ENCODE data around the gene ANKRD39. TPM values are rescaled to one million over a fixed set of nuclear protein-coding genes. Genes with fewer than 3 reads are reported as not detected.

Gene ANKRD39
- polyA plus RNA-seq, 2 donors = 11.9 to 12.2 TPM

- peaks cover 0 to 6% of the 10 kb centered on the region in 2 donors for H3K9me3 ChIP-seq (ENCODE audit: control insufficient read depth in 2 of 2, insufficient read depth in 1 of 2, low read depth in 1 of 2, low read length in 1 of 2)
- H3K4me3 ChIP-seq (ENCODE audit: low read depth in 1 of 2, low read length in 2 of 2) = no peak overlapping the region
- no peak overlapping the region for H3K27ac ChIP-seq (ENCODE audit: low read depth in 2 of 2, low read length in 1 of 2)
- peaks cover 2 to 26% of the 10 kb centered on the region in 2 donors for H3K36me3 ChIP-seq (ENCODE audit: control insufficient read depth in 2 of 2, insufficient read depth in 2 of 2, low read length in 1 of 2)
- H3K4me1 ChIP-seq (ENCODE audit: control insufficient read depth in 2 of 2, insufficient read depth in 2 of 2, low read length in 1 of 2) = peaks cover 0 to 3% of the 10 kb centered on the region in 2 donors
- H3K27me3 ChIP-seq (ENCODE audit: control insufficient read depth in 1 of 2, insufficient read depth in 2 of 2, low read length in 2 of 2) = no peaks in the 10 kb centered on the region
These were observed 52.8 kb downstream of the ANKRD39 start for GRCh38 chr2:96804986-96805385.

- WGBS, 2 donors = 92 to 93% methylated on average over 7 of the region's 7 CpGs
These were observed 55.1 kb downstream of the ANKRD39 start for GRCh38 chr2:96802721-96803120.

GRCh38 chr2:96801786-96802595 lies 55.8 kb downstream of the ANKRD39 start:
- no peak overlapping the region for H3K4me3 ChIP-seq (ENCODE audit: low read depth in 1 of 2, low read length in 2 of 2)
- WGBS, 2 donors = 75 to 83% methylated on average over 10 of the region's 10 CpGs
- peaks cover 0 to 6% of the 10 kb centered on the region in 2 donors for H3K9me3 ChIP-seq (ENCODE audit: control insufficient read depth in 2 of 2, insufficient read depth in 1 of 2, low read depth in 1 of 2, low read length in 1 of 2)
- no peak overlapping the region for H3K27ac ChIP-seq (ENCODE audit: low read depth in 2 of 2, low read length in 1 of 2)
- H3K4me1 ChIP-seq (ENCODE audit: control insufficient read depth in 2 of 2, insufficient read depth in 2 of 2, low read length in 1 of 2) = peaks cover 0 to 6% of the 10 kb centered on the region in 2 donors
- H3K27me3 ChIP-seq (ENCODE audit: control insufficient read depth in 1 of 2, insufficient read depth in 2 of 2, low read length in 2 of 2) = no peaks in the 10 kb centered on the region
- peaks cover 2 to 32% of the 10 kb centered on the region in 2 donors for H3K36me3 ChIP-seq (ENCODE audit: control insufficient read depth in 2 of 2, insufficient read depth in 2 of 2, low read length in 1 of 2)

More at GRCh38 chr2:96802721-96803120, 55.1 kb downstream of the ANKRD39 start:
- Histone ChIP-seq H3K4me3 (ENCODE audit: low read depth in 1 of 2, low read length in 2 of 2) (no peak overlapping the region), H3K27ac (ENCODE audit: low read depth in 2 of 2, low read length in 1 of 2) (no peak overlapping the region), H3K36me3 (ENCODE audit: control insufficient read depth in 2 of 2, insufficient read depth in 2 of 2, low read length in 1 of 2) (peaks cover 2 to 26% of the 10 kb centered on the region in 2 donors), H3K4me1 (ENCODE audit: control insufficient read depth in 2 of 2, insufficient read depth in 2 of 2, low read length in 1 of 2) (peaks cover 0 to 6% of the 10 kb centered on the region in 2 donors), H3K9me3 (ENCODE audit: control insufficient read depth in 2 of 2, insufficient read depth in 1 of 2, low read depth in 1 of 2, low read length in 1 of 2) (peaks cover 0 to 6% of the 10 kb centered on the region in 2 donors), H3K27me3 (ENCODE audit: control insufficient read depth in 1 of 2, insufficient read depth in 2 of 2, low read length in 2 of 2) (no peaks in the 10 kb centered on the region)

GRCh38 chr2:96801005-96801785 lies 56.6 kb downstream of the ANKRD39 start:
- no peaks in the 10 kb centered on the region for H3K27me3 ChIP-seq (ENCODE audit: control insufficient read depth in 1 of 2, insufficient read depth in 2 of 2, low read length in 2 of 2)
- H3K9me3 ChIP-seq (ENCODE audit: control insufficient read depth in 2 of 2, insufficient read depth in 1 of 2, low read depth in 1 of 2, low read length in 1 of 2) = peaks cover 0 to 6% of the 10 kb centered on the region in 2 donors
- no peak overlapping the region for H3K27ac ChIP-seq (ENCODE audit: low read depth in 2 of 2, low read length in 1 of 2)
- peaks cover 2 to 34% of the 10 kb centered on the region in 2 donors for H3K36me3 ChIP-seq (ENCODE audit: control insufficient read depth in 2 of 2, insufficient read depth in 2 of 2, low read length in 1 of 2)
- 42 to 44% methylated on average over 15 of the region's 15 CpGs for WGBS, 2 donors
- no peak overlapping the region for H3K4me3 ChIP-seq (ENCODE audit: low read depth in 1 of 2, low read length in 2 of 2)
- H3K4me1 ChIP-seq (ENCODE audit: control insufficient read depth in 2 of 2, insufficient read depth in 2 of 2, low read length in 1 of 2) = peaks cover 0 to 6% of the 10 kb centered on the region in 2 donors

GRCh38 chr2:96800061-96801004 lies 57.5 kb downstream of the ANKRD39 start:
- no peaks in the 10 kb centered on the region for H3K27me3 ChIP-seq (ENCODE audit: control insufficient read depth in 1 of 2, insufficient read depth in 2 of 2, low read length in 2 of 2)
- peaks cover 2 to 34% of the 10 kb centered on the region in 2 donors for H3K36me3 ChIP-seq (ENCODE audit: control insufficient read depth in 2 of 2, insufficient read depth in 2 of 2, low read length in 1 of 2)
- no peak overlapping the region for H3K27ac ChIP-seq (ENCODE audit: low read depth in 2 of 2, low read length in 1 of 2)
- no peak overlapping the region for H3K4me3 ChIP-seq (ENCODE audit: low read depth in 1 of 2, low read length in 2 of 2)
- WGBS, 2 donors = 87 to 89% methylated on average over 26 to 27 of the region's 27 CpGs
- H3K9me3 ChIP-seq (ENCODE audit: control insufficient read depth in 2 of 2, insufficient read depth in 1 of 2, low read depth in 1 of 2, low read length in 1 of 2) = peaks cover 0 to 6% of the 10 kb centered on the region in 2 donors
- H3K4me1 ChIP-seq (ENCODE audit: control insufficient read depth in 2 of 2, insufficient read depth in 2 of 2, low read length in 1 of 2) = peaks cover 0 to 6% of the 10 kb centered on the region in 2 donors

GRCh38 chr2:96799623-96799935 lies 58.2 kb downstream of the ANKRD39 start:
- WGBS, 2 donors = 90 to 91% methylated on average over 8 of the region's 8 CpGs
- Histone ChIP-seq H3K4me3 (ENCODE audit: low read depth in 1 of 2, low read length in 2 of 2) (no peak overlapping the region), H3K27me3 (ENCODE audit: control insufficient read depth in 1 of 2, insufficient read depth in 2 of 2, low read length in 2 of 2) (no peaks in the 10 kb centered on the region), H3K36me3 (ENCODE audit: control insufficient read depth in 2 of 2, insufficient read depth in 2 of 2, low read length in 1 of 2) (peaks cover 2 to 34% of the 10 kb centered on the region in 2 donors), H3K9me3 (ENCODE audit: control insufficient read depth in 2 of 2, insufficient read depth in 1 of 2, low read depth in 1 of 2, low read length in 1 of 2) (peaks cover 0 to 6% of the 10 kb centered on the region in 2 donors), H3K27ac (ENCODE audit: low read depth in 2 of 2, low read length in 1 of 2) (no peak overlapping the region), H3K4me1 (ENCODE audit: control insufficient read depth in 2 of 2, insufficient read depth in 2 of 2, low read length in 1 of 2) (peaks cover 0 to 6% of the 10 kb centered on the region in 2 donors)

- Histone ChIP-seq H3K9me3 (ENCODE audit: control insufficient read depth in 2 of 2, insufficient read depth in 1 of 2, low read depth in 1 of 2, low read length in 1 of 2) (peaks cover 0 to 6% of the 10 kb centered on the region in 2 donors), H3K27ac (ENCODE audit: low read depth in 2 of 2, low read length in 1 of 2) (no peak overlapping the region), H3K27me3 (ENCODE audit: control insufficient read depth in 1 of 2, insufficient read depth in 2 of 2, low read length in 2 of 2) (no peaks in the 10 kb centered on the region), H3K36me3 (ENCODE audit: control insufficient read depth in 2 of 2, insufficient read depth in 2 of 2, low read length in 1 of 2) (peaks cover 2 to 34% of the 10 kb centered on the region in 2 donors), H3K4me3 (ENCODE audit: low read depth in 1 of 2, low read length in 2 of 2) (no peak overlapping the region), H3K4me1 (ENCODE audit: control insufficient read depth in 2 of 2, insufficient read depth in 2 of 2, low read length in 1 of 2) (peaks cover 0 to 6% of the 10 kb centered on the region in 2 donors)
- 79 to 84% methylated on average over 21 to 23 of the region's 23 CpGs for WGBS, 2 donors
These were observed 58.8 kb downstream of the ANKRD39 start for GRCh38 chr2:96798733-96799622.

Data from esophagus (tissue), 2 donors.